Natural killer cell treated with Interleukin-12 subunit alpha and Interleukin-12 subunit beta and Interleukin-15 and Interleukin-18, amount 100 ng/mL, for 72 hours (primary cell): ENCODE measurements around the gene PHOSPHO2. TPM values are rescaled to one million over a fixed set of nuclear protein-coding genes. Genes with fewer than 3 reads are reported as not detected.
"Not testable (repeated sequence)": the region's sequence is repeated elsewhere in the genome, so short reads cannot be mapped to it uniquely, and the experiment has no call there.

Experiments
- ATAC-seq, 2 donors: fragments of 150-1000 bp; cut with Tn5 transposase in 1 of 2; sonication (Bioruptor Pico), chemical (Tn5 transposase) in 1 of 2; 2 replicates each; pipeline ENCODE4 v1.10.0; 2021
- DNase-seq: peaks from one replicate; pipeline ENCODE4 v3.0.0; 2022; ENCODE audit warnings: low spot score
- H3K27ac Mint-ChIP-seq, 2 donors: 1 replicate in 1 of 2; 2 replicates in 1 of 2; pipeline ENCODE4 v1.8.0; 2022; ENCODE audit warnings: mixed read lengths in 2 of 2, mild to moderate bottlenecking in 1 of 2, moderate library complexity in 1 of 2
- H3K27me3 Mint-ChIP-seq, 2 donors: 1 replicate in 1 of 2; 2 replicates in 1 of 2; pipeline ENCODE4 v1.8.0; 2022; ENCODE audit warnings: mixed read lengths in 2 of 2
- H3K36me3 Mint-ChIP-seq: one replicate; pipeline ENCODE4 v1.8.0; 2022; ENCODE audit warnings: mixed read lengths
- H3K4me1 Mint-ChIP-seq, 2 donors: 1 replicate in 1 of 2; 2 replicates in 1 of 2; pipeline ENCODE4 v1.8.0; 2022; ENCODE audit warnings: low read depth in 2 of 2, mixed read lengths in 2 of 2, mild to moderate bottlenecking in 1 of 2
- H3K4me3 Mint-ChIP-seq: one replicate; pipeline ENCODE4 v1.8.0; 2022; ENCODE audit warnings: mixed read lengths
- H3K9me3 Mint-ChIP-seq: 2 replicates; pipeline ENCODE4 v1.8.0; 2022; ENCODE audit warnings: mixed read lengths
- total RNA-seq, 2 donors: library from RNA; stranded (reverse); gene quantifications; one replicate each; pipeline ENCODE4 v1.2.3, GENCODE V29; 2022

PHOSPHO2 gene
- total RNA-seq, 2 donors from 2014 or later, result 2.6 to 4.4 TPM

- Mint-ChIP-seq H3K27me3 (peaks cover 4 to 6% of the 10 kb centered on the region in 2 donors), H3K27ac (no peak overlapping the region), H3K9me3 (no peaks in the 10 kb centered on the region), H3K4me3 (no peak overlapping the region), H3K36me3 (no peaks in the 10 kb centered on the region), H3K4me1 (peaks cover 0 to 4% of the 10 kb centered on the region in 2 donors)
- ATAC-seq (no peak), DNase-seq (no peak)
Observed at GRCh38 chr2:169670215-169670651, 24.0 kb upstream of the PHOSPHO2 start.

- DNase-seq (no peak), ATAC-seq (no peak)
- no peak overlapping the region for H3K4me3 Mint-ChIP-seq
- no peaks in the 10 kb centered on the region for H3K36me3 Mint-ChIP-seq
- no peak overlapping the region for H3K27ac Mint-ChIP-seq
- no peaks in the 10 kb centered on the region for H3K9me3 Mint-ChIP-seq
- peaks cover 0 to 4% of the 10 kb centered on the region in 2 donors for H3K4me1 Mint-ChIP-seq
- peaks cover 6 to 10% of the 10 kb centered on the region in 2 donors for H3K27me3 Mint-ChIP-seq
Observed at GRCh38 chr2:169670937-169671336, 23.3 kb upstream of the PHOSPHO2 start.

GRCh38 chr2:169672406-169672805, 21.9 kb upstream of the PHOSPHO2 start:
- peaks cover 9 to 14% of the 10 kb centered on the region in 2 donors for H3K27me3 Mint-ChIP-seq
- no peak overlapping the region for H3K4me3 Mint-ChIP-seq
- no peak overlapping the region for H3K27ac Mint-ChIP-seq
- ATAC-seq (no peak), DNase-seq (no peak)
- H3K36me3 Mint-ChIP-seq, result no peaks in the 10 kb centered on the region
- H3K9me3 Mint-ChIP-seq, result no peaks in the 10 kb centered on the region
- peaks cover 0 to 4% of the 10 kb centered on the region in 2 donors for H3K4me1 Mint-ChIP-seq

GRCh38 chr2:169673106-169673505, 21.2 kb upstream of the PHOSPHO2 start:
- no peak for ATAC-seq
- DNase-seq, result no peak
- Mint-ChIP-seq H3K27me3 (peaks cover 9 to 14% of the 10 kb centered on the region in 2 donors), H3K27ac (no peak overlapping the region), H3K4me1 (peaks cover 0 to 4% of the 10 kb centered on the region in 2 donors), H3K4me3 (no peak overlapping the region), H3K9me3 (no peaks in the 10 kb centered on the region), H3K36me3 (no peaks in the 10 kb centered on the region)

DNA sequence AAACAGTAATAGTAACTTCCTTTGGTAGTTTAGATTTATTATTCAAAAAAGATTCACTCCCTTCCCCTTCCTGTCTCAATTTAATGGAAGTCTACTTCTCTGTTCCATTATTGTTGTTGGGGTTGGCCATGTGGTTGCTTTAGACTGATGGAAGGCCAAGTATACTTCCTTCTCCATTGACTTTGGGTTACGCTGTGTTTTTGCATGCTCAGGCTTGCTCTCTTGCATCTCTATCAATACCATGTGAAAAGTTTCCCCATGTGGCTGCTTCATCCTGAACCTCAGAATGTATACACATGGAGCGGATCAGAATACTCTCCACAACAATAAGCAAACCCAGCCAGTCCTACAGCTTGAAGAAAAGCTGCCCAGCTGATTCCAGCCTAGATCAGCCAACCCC, 20.3 kb upstream of the PHOSPHO2 start:
- ATAC-seq, result no peak

DNA sequence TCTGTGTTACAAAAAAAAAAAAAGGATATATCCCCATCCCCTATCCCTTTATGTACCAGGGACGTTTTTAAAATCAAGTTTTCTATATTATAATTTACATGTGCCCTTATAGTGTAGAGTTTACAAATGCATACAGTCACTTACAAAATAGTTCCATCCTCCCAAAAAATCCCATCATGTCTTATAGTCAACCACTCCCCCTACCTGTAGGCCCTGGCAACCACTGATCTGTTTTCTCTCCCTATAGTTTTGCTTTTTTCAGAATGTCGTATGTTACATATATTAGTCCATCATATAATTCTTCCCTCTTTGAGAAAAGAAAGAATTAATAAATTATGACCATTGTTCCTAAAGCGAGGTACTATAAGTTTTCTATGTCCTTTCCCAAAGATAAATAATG, 17.9 kb upstream of the PHOSPHO2 start:
- Mint-ChIP-seq H3K4me3 (no peak overlapping the region), H3K27me3 (peaks cover 10 to 11% of the 10 kb centered on the region in 2 donors), H3K36me3 (peaks cover 4% of the 10 kb centered on the region), H3K9me3 (no peaks in the 10 kb centered on the region), H3K27ac (no peak overlapping the region), H3K4me1 (no peaks in the 10 kb centered on the region)
- ATAC-seq (no peak), DNase-seq (no peak)

More for the DNA sequence above, 20.3 kb upstream of the PHOSPHO2 start:
- peaks cover 9 to 14% of the 10 kb centered on the region in 2 donors for H3K27me3 Mint-ChIP-seq
- no peaks in the 10 kb centered on the region for H3K9me3 Mint-ChIP-seq
- DNase-seq, result no peak
- H3K4me1 Mint-ChIP-seq, result no peaks in the 10 kb centered on the region
- no peak overlapping the region for H3K27ac Mint-ChIP-seq
- H3K36me3 Mint-ChIP-seq, result no peaks in the 10 kb centered on the region
- H3K4me3 Mint-ChIP-seq, result no peak overlapping the region

GRCh38 chr2:169676850-169677249, 17.4 kb upstream of the PHOSPHO2 start:
- no peak overlapping the region for H3K27ac Mint-ChIP-seq
- peaks cover 4% of the 10 kb centered on the region for H3K36me3 Mint-ChIP-seq
- no peaks in the 10 kb centered on the region for H3K9me3 Mint-ChIP-seq
- H3K27me3 Mint-ChIP-seq, result peaks cover 10 to 11% of the 10 kb centered on the region in 2 donors
- ATAC-seq, result no peak
- H3K4me1 Mint-ChIP-seq, result peaks cover 0 to under 1% of the 10 kb centered on the region in 2 donors
- H3K4me3 Mint-ChIP-seq, result no peak overlapping the region
- DNase-seq, result no peak

GRCh38 chr2:169683054-169683424, 11.2 kb upstream of the PHOSPHO2 start:
- no peak for DNase-seq
- Mint-ChIP-seq H3K36me3 (peaks cover 4% of the 10 kb centered on the region), H3K27me3 (peaks cover 0 to 2% of the 10 kb centered on the region in 2 donors), H3K4me3 (peak overlapping the region; percentile 74), H3K27ac (peak overlapping the region; percentile 87 to 96), H3K4me1 (peaks cover 17 to 30% of the 10 kb centered on the region in 2 donors), H3K9me3 (no peaks in the 10 kb centered on the region)
- ATAC-seq, result peak; percentile 92 to 94

DNA sequence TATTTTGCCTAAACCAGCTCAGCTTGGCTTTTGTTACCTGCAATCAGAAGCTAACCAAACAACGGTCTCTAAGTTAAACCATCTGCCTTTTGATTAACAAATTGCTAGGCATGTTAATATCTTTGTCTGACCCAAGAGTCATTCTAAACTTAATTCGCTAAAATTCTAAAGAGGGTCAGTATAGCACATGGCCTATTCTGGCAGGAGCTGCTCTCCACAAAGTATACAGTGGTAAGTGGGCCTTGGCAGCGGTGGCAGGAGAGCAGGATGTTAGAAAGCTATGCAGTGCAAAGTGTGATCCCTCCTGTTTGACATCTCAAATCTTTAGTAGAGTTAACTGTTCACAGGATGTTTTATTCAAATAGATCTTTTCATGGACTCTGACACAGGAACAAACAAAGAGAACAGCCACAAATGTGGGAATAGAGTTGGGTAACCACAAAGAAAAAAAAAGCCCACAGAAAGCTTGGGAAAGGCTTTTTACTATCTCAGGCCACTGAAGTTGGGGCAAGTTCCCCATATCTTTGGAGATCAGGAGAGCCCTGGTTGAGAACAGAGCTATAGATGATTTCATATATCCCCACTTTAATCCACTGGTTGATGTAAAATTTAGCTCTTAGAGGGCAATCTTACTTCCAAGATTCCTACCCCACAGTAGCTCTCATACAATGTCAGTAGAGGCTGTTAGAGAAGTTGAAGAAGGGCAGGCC, 10.7 kb upstream of the PHOSPHO2 start:
- ATAC-seq (peak; percentile 79 to 84), DNase-seq (no peak)
- Mint-ChIP-seq H3K4me1 (peaks cover 17 to 30% of the 10 kb centered on the region in 2 donors), H3K9me3 (no peaks in the 10 kb centered on the region), H3K27ac (peak overlapping the region; percentile 87 to 96), H3K4me3 (peak overlapping the region; percentile 74), H3K27me3 (peaks cover 2 to 4% of the 10 kb centered on the region in 2 donors), H3K36me3 (peaks cover 10% of the 10 kb centered on the region)

- H3K4me3 Mint-ChIP-seq, result peak overlapping the region; percentile 74
- H3K36me3 Mint-ChIP-seq, result peaks cover 14% of the 10 kb centered on the region
- H3K27me3 Mint-ChIP-seq, result peaks cover 4 to 8% of the 10 kb centered on the region in 2 donors
- ATAC-seq, result no peak
- peaks cover 17 to 30% of the 10 kb centered on the region in 2 donors for H3K4me1 Mint-ChIP-seq
- DNase-seq, result no peak
- no peaks in the 10 kb centered on the region for H3K9me3 Mint-ChIP-seq
- peak overlapping the region; percentile 87 to 96 for H3K27ac Mint-ChIP-seq
Observed at GRCh38 chr2:169684135-169684565, 10.1 kb upstream of the PHOSPHO2 start.

DNA sequence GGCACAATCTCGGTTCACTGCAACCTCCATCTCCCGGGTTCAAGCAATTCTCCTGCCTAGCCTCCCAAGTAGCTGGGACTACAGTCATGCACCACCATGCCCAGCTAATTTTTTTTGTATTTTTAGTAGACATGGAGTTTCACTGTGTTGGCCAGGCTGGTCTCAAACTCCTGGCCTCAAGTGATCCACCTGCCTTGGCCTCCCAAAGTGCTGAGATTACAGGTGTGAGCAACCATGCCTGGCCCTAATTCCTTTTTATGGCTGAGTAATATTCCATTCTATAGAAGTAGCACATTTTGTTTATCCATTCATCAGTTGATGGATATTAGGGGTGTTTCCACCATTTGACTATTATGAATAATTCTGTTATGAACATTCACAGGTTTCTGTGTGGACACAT, 9.6 kb upstream of the PHOSPHO2 start:
- Mint-ChIP-seq H3K4me1 (peaks cover 17 to 30% of the 10 kb centered on the region in 2 donors), H3K4me3 (peak overlapping the region; percentile 37), H3K36me3 (peaks cover 14% of the 10 kb centered on the region), H3K27ac (peak overlapping the region in 1 of 2 donors; percentile 96)
- not testable (repeated sequence) for H3K9me3 Mint-ChIP-seq, H3K27me3 Mint-ChIP-seq, ATAC-seq, DNase-seq

DNA sequence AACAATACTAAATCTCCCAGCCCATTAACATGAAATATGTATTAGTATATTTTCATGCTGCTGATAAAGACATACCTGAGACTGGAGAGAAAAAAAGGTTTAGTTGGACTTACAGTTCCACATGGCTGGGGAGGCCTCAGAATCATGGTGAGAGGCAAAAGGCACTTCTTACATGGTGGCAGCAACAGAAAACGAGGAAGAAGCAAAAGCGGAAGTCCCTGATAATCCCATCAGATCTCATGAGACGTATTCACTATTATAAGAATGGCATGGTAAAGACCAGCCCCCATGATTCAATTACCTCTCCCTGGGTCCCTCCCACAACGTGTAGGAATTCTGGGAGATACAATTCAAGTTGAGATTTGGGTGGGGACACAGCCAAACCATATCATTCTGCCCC, 7.4 kb upstream of the PHOSPHO2 start:
- not testable (repeated sequence) for H3K9me3 Mint-ChIP-seq, H3K4me3 Mint-ChIP-seq, H3K27ac Mint-ChIP-seq, ATAC-seq, DNase-seq
- peaks cover 20% of the 10 kb centered on the region for H3K36me3 Mint-ChIP-seq
- H3K27me3 Mint-ChIP-seq, result peaks cover 11 to 20% of the 10 kb centered on the region in 2 donors
- H3K4me1 Mint-ChIP-seq, result peaks cover 17 to 30% of the 10 kb centered on the region in 2 donors

DNA sequence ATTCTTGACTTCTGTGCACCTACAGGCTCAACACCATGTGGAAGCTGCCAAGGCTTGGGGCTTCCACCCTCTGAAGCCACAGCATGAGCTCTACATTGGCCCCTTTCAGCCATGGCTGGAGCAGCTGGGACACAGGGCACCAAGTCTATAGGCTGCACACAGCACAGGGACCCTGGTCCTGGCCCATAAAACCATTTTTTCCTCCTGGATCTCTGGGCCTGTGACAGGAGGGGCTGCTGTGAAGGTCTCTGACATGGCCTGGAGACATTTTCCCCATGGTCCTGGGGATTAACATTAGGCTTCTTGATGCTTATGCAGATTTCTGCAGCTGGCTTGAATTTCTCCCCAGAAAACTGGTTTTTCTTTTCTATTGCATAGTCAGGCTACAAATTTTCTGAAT, 6.3 kb upstream of the PHOSPHO2 start:
- Mint-ChIP-seq H3K4me1 (peaks cover 12 to 21% of the 10 kb centered on the region in 2 donors), H3K36me3 (peaks cover 22% of the 10 kb centered on the region)

GRCh38 chr2:169690958-169691357, 3.3 kb upstream of the PHOSPHO2 start:
- Mint-ChIP-seq H3K27me3 (peaks cover 19 to 22% of the 10 kb centered on the region in 2 donors), H3K4me1 (peaks cover 6 to 19% of the 10 kb centered on the region in 2 donors), H3K4me3 (no peak overlapping the region), H3K27ac (no peak overlapping the region), H3K9me3 (no peaks in the 10 kb centered on the region), H3K36me3 (peaks cover 22% of the 10 kb centered on the region)
- no peak for DNase-seq
- no peak for ATAC-seq

More for the DNA sequence above, 6.3 kb upstream of the PHOSPHO2 start:
- H3K27me3 Mint-ChIP-seq, result peaks cover 16 to 22% of the 10 kb centered on the region in 2 donors
- H3K27ac Mint-ChIP-seq, H3K4me3 Mint-ChIP-seq, DNase-seq, ATAC-seq, H3K9me3 Mint-ChIP-seq: not testable (repeated sequence)
